Activated CD8-positive, alpha-beta memory T cell treated with anti-CD3 and anti-CD28 coated beads for 24 hours (primary cell): ENCODE measurements around the gene TMEM269.
"Not testable (repeated sequence)": the region's sequence is repeated elsewhere in the genome, so short reads cannot be mapped to it uniquely, and the experiment has no call there.

Experiments
- DNase-seq: peaks from one replicate; pipeline ENCODE4 v3.0.0-alpha.2; 2020

TMEM269 gene

DNA sequence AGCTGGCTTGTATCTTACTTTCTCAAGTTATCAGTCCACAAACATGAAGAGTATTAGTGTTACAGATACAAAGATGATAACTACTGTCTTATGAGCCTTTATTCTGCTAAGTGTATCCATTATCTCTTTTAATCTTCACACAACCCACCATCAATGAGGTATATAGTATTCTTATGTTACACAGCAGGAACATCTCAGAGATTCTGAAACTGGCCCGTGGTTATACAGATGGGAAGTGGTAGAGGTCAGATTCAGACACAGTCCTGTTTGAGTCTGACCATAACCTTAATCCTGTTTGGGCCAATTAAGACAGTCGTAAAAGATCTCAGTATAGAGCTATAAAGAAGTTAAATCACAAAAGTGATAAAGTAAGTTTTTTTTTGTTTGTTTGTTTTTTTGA lies 5.1 kb upstream of the TMEM269 start:
- DNase-seq = no peak

DNA sequence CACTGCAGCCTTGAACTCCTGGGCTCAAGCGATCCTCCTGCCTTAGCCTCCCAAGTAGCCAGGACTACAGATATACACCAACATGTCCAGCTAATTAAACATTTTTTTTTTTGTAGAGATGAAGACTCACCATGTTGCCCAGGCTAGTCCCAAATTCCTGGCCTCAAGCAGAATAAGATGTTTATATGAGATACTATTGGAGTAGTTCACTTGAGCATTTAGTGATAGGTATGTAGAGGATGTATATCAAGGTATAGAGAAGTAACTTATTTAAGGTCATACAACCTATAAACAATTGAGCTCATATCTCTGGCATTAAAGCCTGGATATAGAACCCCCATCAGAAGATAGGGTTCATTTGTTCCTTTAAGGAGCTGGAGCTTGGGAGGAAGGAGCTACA lies 4.6 kb upstream of the TMEM269 start:
- no peak for DNase-seq

DNA sequence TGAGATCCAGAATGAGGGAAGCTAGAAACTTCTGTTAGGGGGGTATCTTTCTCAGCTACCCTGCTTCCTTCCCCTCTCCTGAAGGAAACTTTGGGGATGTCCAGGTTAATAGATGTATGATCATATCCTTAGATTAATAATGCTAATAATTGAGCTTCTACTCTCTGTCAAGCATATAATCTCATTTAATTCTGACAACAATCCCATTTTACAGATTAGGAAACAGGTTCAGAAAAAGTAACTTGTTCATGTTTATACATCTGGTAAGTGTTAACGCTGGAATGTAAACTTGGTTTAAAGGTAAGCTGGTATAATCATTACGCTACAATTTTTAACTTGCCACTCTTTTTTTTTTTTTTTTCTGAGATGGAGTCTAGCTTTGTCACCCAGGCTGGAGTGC lies 1.7 kb upstream of the TMEM269 start:
- DNase-seq = no peak

DNA sequence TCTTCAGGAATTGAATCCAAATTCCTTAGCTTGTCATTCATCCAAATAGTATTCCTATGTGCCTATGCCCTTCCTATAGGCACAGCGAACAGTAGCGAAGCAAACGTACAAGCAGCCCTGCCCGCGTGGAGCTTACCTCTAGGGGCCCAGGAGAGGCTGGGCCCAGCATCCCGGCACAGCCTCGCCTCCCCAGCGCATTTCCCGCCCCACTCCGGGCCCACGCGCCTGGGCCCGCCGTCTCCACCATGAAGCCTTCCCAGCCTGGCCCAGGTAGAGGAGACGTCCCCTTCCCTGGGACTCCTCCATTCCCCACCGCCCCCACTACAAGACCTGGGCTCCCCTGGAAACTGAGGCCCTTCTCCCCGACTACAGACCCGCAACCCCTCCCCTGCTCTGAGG lies 245 bp upstream of the TMEM269 start:
- DNase-seq = no peak

DNA sequence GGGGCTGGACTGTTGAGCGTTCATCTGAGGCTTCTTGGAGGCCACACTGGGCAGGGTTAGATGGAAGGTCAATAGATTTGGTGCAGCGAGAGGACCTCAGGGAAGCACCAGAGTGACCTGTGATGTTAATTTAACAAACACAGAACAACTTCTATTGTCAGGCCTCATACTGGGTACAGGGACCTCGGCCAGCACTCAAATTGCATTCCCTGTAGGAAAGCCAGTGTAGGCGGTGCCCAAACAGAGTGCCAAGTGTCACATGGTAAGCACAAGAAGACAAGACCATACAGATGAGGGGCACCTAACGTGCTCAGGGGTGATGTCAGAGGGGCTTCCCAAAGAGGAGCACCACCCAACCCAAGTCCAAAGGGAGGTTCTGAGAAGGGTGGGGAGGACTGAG lies 1.3 kb downstream of the TMEM269 start:
- DNase-seq = no peak

DNA sequence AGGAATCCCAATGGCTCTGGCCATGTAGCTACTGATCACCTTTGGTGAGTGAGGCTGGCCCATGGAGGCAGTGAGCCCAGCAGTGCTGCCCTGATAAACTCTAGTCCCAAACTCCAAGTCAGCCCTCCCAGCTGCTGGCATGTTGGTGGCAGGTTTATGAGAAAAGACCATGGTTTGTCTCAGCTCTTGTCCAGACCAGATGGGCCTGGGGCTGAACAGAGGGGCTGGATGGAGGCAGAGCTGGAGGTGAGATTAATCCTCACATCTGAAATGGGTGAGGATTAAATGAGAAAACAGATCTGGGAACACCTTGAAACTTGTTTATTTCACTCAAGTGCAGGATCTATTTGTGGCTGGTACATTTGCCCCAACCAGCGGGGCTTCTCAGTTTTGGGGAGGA lies 3.2 kb downstream of the TMEM269 start:
- no peak for DNase-seq

DNA sequence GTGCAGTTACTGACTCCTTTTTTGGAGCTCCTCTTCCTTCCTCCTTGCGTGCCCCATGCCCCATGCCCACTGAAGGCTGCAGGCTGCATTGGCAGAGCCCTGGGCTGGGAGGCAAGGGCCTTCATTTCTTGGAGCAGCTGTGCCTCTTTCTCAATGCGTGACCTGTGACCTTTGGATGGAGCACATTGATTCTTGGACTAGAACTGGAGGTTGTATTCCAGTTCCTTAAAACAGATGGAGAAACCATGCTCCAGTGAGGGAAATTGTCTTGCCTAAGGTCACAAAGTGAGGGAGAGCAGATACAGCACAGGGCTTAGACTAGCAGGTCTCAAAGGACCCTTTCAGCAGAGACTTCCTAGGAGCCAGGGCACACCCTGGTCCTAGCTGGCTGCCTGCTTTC lies 9.0 kb downstream of the TMEM269 start:
- DNase-seq = no peak

DNA sequence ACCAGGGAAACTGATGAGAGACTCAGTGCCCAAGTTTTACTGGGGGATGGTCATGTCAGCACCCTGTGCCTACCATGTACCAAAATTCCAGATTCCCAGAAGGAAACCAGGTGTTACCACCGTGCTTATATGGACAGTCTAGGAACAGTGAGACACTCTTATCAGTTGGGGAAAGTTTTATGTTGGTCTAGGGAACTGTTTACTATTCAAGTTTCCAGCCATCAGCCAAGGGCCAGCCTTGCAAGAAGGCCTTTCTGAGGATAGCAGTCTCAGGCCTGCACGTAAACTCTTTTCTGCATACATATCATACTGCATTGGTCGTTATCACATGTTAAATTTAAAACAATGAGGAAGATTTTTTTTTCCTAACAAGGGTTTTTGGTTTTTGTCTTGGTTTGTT lies 12.6 kb downstream of the TMEM269 start:
- DNase-seq = no peak

DNA sequence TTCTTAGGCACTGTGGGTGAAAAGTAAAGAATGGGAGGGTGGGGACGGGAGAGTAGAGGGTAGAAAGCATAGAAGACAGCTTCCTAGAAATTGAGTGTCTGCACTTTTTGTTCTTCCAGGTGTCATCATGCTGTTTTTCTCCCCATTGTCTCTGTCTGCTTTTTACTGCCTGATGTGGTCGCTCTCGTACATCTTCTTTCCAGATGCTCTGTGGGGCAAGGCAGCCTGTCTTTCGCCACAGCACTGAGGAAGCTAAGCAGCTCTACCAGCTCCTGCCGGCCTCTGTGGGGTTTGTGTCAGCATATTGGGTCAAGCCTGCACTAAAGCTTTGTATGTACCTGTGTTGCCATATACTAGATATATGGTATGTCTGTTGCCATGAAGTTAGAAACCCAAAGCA lies 13.2 kb downstream of the TMEM269 start:
- DNase-seq = no peak

DNA sequence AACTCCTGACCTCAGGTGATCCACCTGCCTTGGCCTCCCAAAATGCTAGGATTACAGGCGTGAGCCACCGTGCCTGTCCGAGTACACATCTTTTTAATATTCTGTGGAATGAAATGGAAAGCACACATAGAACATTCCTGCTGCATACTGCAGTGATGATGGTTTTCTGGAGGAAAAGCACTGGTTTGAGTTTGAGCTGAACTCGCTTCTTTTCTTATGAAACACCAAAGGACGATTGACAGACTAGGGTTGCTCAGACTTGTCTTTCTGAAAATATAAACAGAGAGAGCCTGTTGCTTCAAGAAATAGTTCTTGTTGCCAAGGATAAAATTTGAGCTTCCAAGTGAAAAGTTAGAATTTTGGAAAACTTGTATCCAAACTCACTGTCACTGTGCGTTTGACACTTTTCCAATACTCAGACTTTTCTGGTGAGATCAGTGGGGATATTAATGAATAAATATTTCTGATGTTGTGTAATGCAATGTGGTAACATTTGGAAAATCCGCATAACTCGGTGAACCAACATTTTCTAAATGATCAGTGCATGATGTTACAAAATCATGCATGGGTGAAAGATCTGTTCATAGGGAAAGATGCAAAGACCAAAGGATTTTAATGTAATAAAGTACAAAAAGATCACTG lies 17.2 kb downstream of the TMEM269 start:
- DNase-seq = no peak

DNA sequence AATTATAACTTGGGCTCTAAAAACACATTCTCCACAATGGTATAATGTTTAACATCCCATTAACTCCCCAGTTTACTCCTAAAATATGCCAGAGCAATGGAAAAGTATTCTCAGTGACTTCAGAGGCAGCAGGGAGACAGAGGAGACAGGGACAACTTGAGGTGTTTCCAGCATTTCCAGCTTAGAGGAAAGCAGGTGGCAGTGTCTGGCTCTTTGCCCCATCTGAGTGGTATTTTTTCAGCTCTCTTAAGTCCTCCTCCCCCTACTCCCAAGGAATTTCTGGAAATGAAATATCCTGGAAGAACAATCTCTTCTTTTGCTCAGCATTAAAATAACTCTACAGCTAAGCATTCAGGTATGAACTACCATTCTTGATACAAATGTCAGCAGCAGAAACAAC lies 21.4 kb downstream of the TMEM269 start:
- DNase-seq = no peak

DNA sequence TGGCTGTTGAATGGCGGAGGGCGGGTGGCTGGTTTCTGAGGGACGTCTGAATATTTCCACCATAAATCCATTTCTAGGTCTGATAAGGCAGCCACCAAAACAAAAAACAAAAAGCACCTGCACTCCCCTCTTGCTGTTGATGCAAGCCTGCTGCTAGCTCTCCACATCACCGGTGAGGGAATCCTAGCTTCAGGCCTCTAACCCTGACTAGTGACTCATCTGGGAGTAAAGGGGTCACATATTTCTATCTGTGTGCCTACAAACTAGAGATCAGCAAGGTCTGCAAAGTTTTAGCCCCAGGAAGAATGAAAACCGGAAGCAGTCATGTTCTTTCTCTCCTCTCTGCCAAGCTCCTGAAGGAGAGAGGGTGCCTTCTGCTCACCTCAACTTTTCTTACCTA lies 21.8 kb downstream of the TMEM269 start:
- no peak for DNase-seq

DNA sequence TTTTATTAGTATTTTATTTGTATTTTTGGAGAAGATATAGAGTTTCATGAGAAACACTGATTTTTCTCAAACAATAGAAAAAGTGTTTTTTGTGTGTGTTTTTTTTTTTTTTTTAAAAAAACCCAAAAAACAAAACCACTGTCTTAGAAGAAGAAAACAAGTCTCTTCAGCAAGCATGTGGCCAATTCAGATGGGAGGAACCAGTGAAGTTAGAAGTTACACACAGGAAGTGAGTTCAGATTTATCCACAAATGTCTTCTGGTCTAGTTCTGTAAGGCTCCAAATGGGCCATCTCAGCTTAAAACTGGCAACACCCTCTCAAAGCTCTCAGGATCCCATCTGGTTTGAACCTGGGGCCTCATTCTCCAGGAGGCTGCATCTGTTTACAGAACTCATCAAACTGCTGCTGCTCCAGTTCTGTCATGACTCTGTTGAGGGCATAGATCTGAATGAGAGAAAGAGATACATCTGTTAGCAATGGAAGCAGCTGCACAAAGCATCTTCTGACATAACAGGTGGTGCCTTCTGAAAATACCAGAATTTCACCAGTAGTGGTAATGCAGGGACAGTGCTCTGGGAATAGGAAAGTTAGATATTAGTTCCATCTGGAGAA lies 22.4 kb downstream of the TMEM269 start:
- no peak for DNase-seq

DNA sequence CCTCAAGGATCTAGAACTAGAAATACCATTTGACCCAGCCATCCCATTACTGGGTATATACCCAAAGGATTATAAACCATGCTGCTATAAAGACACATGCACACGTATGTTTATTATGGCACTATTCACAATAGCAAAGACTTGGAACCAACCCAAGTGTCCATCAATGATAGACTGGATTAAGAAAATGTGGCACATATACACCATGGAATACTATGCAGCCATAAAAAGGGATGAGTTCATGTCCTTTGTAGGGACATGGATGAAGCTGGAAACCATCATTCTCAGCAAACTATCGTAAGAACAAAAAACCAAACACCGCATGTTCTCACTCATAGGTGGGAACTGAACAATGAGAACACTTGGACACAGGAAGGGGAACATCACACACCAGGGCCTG lies 30.0 kb downstream of the TMEM269 start:
- DNase-seq = not testable (repeated sequence)

DNA sequence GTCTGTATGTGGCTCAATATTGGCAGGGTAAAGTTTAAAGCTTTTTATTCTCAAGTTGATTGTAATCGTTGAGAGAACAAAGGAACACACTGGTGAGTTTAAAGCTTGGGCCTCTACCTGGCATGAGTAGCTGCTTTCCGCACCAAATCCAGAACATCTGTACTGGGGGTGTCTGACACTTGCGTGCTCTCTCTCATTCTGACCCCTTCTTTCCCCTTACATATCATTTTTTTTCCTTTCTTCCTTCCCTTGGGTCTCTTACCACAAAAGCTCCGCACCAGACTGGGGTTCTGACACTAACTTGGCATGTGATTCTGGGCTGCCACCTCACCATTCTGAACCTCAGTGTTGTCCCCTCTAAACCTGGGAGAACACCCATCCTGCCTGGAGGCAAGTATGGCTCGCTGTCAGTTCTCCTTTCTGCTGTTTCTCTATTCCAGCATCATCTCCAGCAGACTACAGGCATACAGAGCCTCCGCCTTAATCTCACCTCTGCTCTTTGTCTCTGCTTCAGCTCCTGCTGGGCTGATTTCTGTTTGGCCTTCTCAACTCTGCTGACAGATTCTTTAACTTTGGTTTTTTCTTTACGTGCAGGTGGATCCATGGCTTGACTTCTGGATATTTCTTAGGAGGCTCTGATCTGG lies 31.3 kb downstream of the TMEM269 start:
- DNase-seq = no peak

DNA sequence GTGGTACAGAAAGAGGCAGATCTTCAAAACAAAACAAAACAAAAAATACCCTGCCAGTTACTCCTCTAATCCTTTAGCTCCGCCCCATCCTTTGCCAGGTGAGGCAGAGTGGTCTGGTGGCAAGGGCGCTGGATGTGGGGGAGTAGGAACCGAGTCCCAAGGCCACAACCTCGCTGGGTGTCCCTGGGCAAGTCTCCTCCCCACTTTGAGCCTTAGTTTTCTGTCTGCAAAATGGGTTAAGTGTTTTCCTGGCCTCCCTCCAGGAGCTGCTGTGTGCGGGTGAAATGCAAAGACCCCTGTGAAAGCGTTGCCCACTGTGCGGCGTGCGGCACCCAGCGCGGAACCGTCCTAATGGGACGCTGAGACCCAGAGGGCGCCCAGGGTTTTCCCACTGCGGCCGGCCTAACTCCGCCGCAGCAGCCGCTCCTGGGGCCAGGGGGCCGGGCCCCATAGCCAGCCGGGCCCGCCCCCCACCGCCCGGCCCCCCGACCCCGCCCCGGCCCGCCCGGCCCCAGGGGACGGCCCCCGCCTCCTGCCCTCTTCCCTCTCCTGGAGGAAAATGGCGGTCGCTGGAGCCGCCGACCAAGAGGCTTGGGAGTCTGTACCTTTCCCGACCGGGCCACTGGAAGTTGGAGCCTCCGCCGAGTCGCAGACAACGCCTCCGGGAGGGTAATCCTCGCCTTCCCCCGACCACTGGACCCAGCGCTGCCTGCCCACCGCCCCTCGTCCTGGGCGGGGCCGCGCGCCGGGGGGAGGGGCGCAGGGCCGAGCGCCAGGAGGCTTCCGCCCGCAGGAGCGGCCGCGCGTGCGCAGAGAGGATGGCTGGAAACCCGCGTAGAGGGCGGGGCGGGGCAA lies 32.0 kb downstream of the TMEM269 start, which contains the start of the genes ERMAP and SVBP:
Gene ERMAP, plus strand, starts transcription at position 538 of the 855 bp plus-strand sequence. CDS start 13,327 bp downstream, outside the sequence.
Gene SVBP, minus strand, starts transcription at position 813 of the 855 bp plus-strand sequence. CDS start 853 bp downstream, outside the sequence.
- DNase-seq = peak; percentile 98

DNA sequence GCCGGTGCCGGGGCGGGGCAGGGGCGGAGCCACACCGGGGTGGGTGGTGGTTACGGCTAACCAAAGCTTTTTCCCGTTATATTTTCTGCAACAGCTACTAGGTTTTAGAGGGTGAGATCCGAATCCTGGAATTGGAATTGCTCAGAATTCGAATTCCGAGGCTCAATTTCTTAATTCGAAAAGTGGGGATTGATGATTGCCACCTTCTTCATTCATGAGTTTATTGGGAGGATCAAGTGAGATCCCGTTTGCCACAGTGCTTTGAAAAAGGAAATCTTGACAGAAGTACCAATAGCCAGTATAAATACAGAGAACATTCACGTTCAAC lies 32.6 kb downstream of the TMEM269 start:
- no peak for DNase-seq

DNA sequence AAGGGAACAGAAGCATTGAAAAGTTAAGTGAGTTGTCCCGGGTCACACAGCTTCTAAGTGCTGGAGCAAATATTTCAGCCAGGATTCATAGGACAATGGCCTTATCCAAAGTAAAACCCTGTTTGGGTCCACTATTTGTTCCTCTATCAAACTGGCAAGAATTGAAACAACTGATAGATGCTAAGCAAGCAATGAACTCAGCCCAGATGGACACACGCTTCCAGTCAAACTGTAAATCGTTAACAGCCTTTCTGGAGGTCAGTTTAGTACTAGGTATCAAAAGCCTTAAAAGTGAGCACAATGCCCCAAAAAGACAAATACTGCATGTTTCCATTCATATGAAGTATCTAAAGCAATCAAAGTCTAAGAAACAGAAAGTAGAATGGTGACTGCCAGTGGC lies 33.2 kb downstream of the TMEM269 start:
- no peak for DNase-seq

DNA sequence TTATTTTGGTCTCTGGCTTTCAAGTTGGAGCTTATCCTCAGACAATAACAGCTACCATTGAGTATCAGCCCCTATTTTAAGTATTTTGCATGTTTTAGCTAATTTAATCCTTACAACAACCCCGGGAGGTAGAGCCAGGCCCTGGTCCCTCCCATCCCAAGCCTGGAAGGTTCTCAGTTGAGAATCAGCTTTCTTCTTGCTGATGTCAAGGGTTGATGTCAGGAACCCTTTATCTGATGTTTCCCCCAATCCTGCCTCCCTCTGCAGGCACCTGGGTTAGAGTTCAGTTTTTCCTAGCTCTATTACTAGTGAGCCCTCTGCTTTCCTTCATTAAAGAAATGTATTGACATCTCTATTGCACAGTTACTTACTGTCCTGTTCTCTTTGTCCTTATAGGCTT lies 36.0 kb downstream of the TMEM269 start:
- no peak for DNase-seq

DNA sequence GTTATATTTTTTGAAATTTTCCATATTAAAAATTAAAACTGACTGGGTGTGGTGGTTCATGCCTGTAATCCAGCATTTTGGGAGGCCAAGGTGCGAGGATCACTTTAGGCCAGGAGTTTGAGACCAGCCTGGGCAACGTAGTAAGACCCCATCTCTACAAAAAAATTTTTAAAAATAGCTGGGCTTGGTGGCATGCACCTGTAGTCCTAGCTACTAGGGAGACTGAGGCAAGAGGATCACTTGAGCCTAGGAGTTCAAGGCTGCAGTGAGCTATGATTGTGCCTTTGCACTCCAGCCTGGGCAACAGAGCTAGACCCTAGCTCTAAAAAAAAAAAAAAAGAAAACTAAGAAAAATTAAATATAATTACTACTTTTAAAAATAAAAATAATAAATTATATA lies 36.9 kb downstream of the TMEM269 start:
- DNase-seq = no peak

DNA sequence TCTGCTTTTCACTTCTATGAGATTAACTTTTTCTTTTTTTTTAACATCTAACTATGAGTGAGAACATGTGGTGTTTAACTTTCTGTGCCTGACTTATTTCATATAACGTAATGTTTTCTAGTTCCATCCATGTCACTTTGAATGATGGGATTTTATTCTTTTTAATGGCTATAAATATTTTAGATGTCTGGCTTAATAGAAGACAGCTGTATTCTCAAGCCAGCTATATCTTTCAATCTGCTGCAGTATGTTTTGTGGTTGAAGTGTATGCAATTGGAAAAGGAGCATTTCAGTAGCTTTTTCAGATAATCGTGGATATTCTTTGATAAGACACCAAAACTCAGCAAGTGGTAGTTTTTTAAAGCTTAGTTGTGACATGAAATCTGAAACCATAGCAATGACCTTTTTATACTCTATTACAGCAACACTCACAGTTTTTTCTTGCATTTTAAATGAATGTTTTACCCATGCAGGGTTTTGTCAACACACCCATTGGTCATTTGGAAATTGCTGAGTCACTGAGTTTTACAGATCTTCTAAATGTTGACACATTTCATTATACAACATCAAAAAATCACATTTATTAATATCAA lies 38.1 kb downstream of the TMEM269 start:
- DNase-seq = no peak

DNA sequence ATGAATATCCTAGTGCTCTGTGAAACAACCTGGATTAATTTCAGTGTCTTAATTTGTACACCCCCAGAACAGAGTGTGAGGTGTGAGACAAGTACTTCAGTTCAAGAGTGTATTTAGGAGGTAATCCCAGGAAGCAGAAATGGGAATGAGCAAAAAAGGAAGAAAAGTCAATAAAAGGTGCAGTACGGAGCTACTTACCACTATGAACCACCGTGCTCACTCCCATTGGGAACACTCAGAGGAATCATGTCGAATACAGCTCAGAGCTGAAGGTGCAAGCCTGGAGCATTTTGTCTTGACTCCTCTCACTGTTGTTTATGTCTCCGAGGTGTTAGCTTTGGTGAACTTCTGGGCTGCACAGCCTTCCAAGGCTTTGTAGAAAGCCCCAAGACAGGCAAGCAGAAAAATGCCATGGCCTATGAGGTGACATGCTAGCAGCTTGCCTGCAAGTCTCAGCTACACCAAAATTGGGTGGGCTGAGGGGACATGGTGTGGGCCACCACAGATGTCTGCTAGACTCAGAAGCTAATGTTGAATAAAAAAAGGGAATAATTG lies 39.8 kb downstream of the TMEM269 start:
- no peak for DNase-seq
